MM.1S (cell line): ENCODE measurements around the gene ECE1.

Experiments used
- DNase-seq: peaks from one replicate; pipeline ENCODE4 v3.0.0-alpha.2; 2015
- H2AFZ ChIP-seq: fragments of 300-600 bp; sonication (generic); 2 replicates; pipeline ENCODE4 v1.6.0; 2016; ENCODE audit warnings: antibody characterized with exemption, low read length
- H3F3A ChIP-seq: fragments of 300-600 bp; sonication (generic); 2 replicates; pipeline ENCODE4 v1.6.1; 2016; ENCODE audit warnings: mild to moderate bottlenecking, antibody characterized with exemption, low read length, moderate library complexity, mixed read lengths; ENCODE audit not compliant: insufficient read depth
- H3K27ac ChIP-seq: fragments of 300-600 bp; sonication (generic); 2 replicates; pipeline ENCODE4 v1.5.1; 2016; ENCODE audit warnings: mild to moderate bottlenecking, low read length
- H3K27me3 ChIP-seq: fragments of 300-600 bp; sonication (generic); replicated peaks from 2 replicates; pipeline ENCODE4 v1.6.0; 2016; ENCODE audit warnings: low read length; ENCODE audit not compliant: insufficient read depth
- H3K36me3 ChIP-seq: fragments of 300-600 bp; sonication (generic); replicated peaks from 2 replicates; pipeline ENCODE4 v1.6.1; 2016; ENCODE audit warnings: mild to moderate bottlenecking, low read length, mixed read lengths; ENCODE audit not compliant: insufficient read depth
- H3K4me1 ChIP-seq: fragments of 300-600 bp; sonication (generic); 2 replicates; pipeline ENCODE4 v1.6.1; 2016; ENCODE audit warnings: low read length, mixed read lengths
- H3K4me2 ChIP-seq: fragments of 300-600 bp; sonication (generic); 2 replicates; pipeline ENCODE4 v1.6.0; 2016; ENCODE audit warnings: low read depth, low read length
- H3K4me3 ChIP-seq: fragments of 300-600 bp; sonication (generic); 2 replicates; pipeline ENCODE4 v1.5.1; 2016; ENCODE audit warnings: low read length, mixed read lengths
- H3K79me2 ChIP-seq: fragments of 300-600 bp; sonication (generic); 2 replicates; pipeline ENCODE4 v1.6.1; 2016; ENCODE audit warnings: mixed run types, low read length, mixed read lengths
- H3K9ac ChIP-seq: fragments of 300-600 bp; sonication (generic); 2 replicates; pipeline ENCODE4 v1.6.1; 2016; ENCODE audit warnings: low read length, mixed read lengths
- H3K9me2 ChIP-seq: fragments of 300-600 bp; sonication (generic); replicated peaks from 2 replicates; pipeline ENCODE4 v1.6.1; 2016; ENCODE audit warnings: mild to moderate bottlenecking, low read length, mixed read lengths; ENCODE audit not compliant: insufficient read depth
- H3K9me3 ChIP-seq: fragments of 300-600 bp; sonication (generic); replicated peaks from 2 replicates; pipeline ENCODE4 v1.6.1; 2016; ENCODE audit warnings: mild to moderate bottlenecking, low read length, mixed read lengths; ENCODE audit not compliant: insufficient read depth
- H4K20me1 ChIP-seq: fragments of 300-600 bp; sonication (generic); 2 replicates; pipeline ENCODE4 v1.6.1; 2016; ENCODE audit warnings: mild to moderate bottlenecking, low read length, moderate library complexity, mixed read lengths; ENCODE audit not compliant: insufficient read depth
- EZH2 ChIP-seq: fragments of 300-600 bp; sonication (generic); optimal IDR thresholded peaks from 2 replicates; pipeline ENCODE3; 2017; ENCODE audit warnings: low read depth, mild to moderate bottlenecking, antibody characterized with exemption, low read length, mixed read lengths
- EZH2phosphoT487 ChIP-seq: fragments of 300-600 bp; sonication (generic); IDR thresholded peaks from 2 replicates; pipeline ENCODE4 v1.6.1; 2018; ENCODE audit warnings: antibody characterized with exemption, low read length
- TF ChIP-seq, protein P1 (sequence below): fragments of 300-600 bp; sonication (generic); IDR thresholded peaks from 2 replicates; pipeline ENCODE4 v1.5.1; 2016; ENCODE audit warnings: antibody characterized with exemption, low read length, mixed read lengths

Gene ECE1

DNA sequence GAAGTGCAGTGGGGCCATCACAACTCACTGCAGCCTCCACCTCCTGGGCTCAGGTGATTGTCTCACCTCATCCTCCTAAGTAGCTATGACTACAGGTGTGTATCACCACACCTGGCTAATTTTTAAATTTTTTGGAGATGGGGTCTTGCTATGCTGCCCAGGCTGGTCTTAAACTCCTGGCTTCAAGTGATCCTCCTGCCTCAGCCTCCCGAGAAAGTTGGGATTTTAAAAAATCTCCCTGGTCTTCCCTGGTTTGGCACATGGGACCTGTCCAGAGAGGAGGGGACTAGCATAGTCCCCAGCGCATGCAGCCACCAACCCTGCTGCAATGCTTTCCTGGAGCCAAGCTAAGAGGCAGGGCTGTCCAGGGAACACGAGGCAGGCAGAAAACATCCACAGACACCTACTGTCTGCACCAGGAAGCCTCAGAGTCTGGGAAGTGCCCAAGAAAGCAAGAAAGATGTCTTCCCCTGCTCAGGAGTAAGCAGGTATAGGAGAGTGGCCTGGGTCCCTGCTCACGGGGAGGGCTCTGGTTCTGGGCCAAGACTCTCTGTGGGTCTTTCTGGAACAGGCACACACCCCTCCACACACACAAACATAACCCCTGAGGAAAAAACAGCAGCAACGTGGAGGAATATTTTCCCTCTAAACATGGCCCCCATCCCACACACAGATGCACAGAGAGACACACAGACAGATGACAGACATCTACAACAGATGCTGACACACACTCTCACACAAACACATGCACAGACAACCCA is 30.8 kb downstream of the ECE1 start:
- no peak for DNase-seq
- H3K9ac ChIP-seq, result no peak overlapping the region
- no peaks in the 10 kb centered on the region for H3K27me3 ChIP-seq
- H3K9me3 ChIP-seq, result no peaks in the 10 kb centered on the region
- no peaks in the 10 kb centered on the region for H3K79me2 ChIP-seq
- H2AFZ ChIP-seq, result no peak overlapping the region
- H3K4me3 ChIP-seq, result no peak overlapping the region
- TF ChIP-seq, protein P1, sequence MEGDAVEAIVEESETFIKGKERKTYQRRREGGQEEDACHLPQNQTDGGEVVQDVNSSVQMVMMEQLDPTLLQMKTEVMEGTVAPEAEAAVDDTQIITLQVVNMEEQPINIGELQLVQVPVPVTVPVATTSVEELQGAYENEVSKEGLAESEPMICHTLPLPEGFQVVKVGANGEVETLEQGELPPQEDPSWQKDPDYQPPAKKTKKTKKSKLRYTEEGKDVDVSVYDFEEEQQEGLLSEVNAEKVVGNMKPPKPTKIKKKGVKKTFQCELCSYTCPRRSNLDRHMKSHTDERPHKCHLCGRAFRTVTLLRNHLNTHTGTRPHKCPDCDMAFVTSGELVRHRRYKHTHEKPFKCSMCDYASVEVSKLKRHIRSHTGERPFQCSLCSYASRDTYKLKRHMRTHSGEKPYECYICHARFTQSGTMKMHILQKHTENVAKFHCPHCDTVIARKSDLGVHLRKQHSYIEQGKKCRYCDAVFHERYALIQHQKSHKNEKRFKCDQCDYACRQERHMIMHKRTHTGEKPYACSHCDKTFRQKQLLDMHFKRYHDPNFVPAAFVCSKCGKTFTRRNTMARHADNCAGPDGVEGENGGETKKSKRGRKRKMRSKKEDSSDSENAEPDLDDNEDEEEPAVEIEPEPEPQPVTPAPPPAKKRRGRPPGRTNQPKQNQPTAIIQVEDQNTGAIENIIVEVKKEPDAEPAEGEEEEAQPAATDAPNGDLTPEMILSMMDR, result no peak
- no peak for TF ChIP-seq EZH2
- no peak for TF ChIP-seq EZH2phosphoT487
- H3K4me2 ChIP-seq, result no peak overlapping the region
- no peaks in the 10 kb centered on the region for H3F3A ChIP-seq
- no peaks in the 10 kb centered on the region for H3K36me3 ChIP-seq
- H4K20me1 ChIP-seq, result no peaks in the 10 kb centered on the region
- no peaks in the 10 kb centered on the region for H3K4me1 ChIP-seq
- H3K9me2 ChIP-seq, result no peaks in the 10 kb centered on the region
- H3K27ac ChIP-seq, result no peak overlapping the region

DNA sequence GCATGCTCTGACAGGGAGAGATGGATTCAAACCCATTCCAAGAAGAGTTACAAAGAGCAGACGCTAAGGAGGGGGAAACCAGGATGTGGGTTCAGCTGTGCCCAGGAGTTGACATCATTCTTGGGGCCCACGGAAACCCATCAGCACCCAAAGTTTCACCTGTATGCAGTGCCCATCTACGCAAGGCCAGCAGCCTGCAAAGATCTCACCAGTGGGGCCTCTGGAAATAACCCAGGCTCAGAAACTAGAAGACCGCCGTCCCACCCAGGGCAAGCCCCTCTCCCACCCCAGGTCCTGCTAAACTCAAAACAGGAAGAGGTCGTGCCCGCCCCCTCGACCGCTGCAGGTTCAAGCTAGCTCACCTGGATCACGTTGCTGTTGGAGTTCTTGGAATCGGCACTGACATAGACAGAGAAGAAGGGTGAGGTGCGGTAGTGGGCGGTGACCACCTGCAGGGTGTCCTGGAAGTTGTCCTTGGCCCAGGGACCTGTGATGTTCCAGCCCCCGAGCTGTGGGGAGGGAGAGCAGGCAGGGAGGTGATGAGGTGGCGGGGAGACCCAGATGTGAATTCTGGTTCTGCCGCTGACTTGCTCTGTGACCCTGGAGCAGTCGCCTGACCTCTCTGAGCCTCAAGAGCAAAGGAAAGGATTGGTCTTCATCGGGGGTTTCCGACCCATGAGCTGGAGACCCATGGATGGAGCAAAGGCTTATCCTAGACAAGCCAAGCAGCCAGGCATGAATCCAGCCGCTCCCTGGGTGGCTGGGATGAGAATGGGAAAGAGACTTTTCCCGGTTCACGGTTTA is 31.7 kb downstream of the ECE1 start:
- no peaks in the 10 kb centered on the region for H3F3A ChIP-seq
- H3K36me3 ChIP-seq, result no peaks in the 10 kb centered on the region
- H3K9me3 ChIP-seq, result no peaks in the 10 kb centered on the region
- no peaks in the 10 kb centered on the region for H3K79me2 ChIP-seq
- TF ChIP-seq EZH2phosphoT487, result no peak
- TF ChIP-seq, protein P1, result no peak
- TF ChIP-seq EZH2, result no peak
- H3K4me2 ChIP-seq, result no peak overlapping the region
- no peaks in the 10 kb centered on the region for H3K27me3 ChIP-seq
- H3K4me1 ChIP-seq, result no peaks in the 10 kb centered on the region
- no peak overlapping the region for H3K27ac ChIP-seq
- DNase-seq, result no peak
- H4K20me1 ChIP-seq, result no peaks in the 10 kb centered on the region
- H3K9ac ChIP-seq, result no peak overlapping the region
- H3K9me2 ChIP-seq, result no peaks in the 10 kb centered on the region
- no peak overlapping the region for H2AFZ ChIP-seq
- no peak overlapping the region for H3K4me3 ChIP-seq

DNA sequence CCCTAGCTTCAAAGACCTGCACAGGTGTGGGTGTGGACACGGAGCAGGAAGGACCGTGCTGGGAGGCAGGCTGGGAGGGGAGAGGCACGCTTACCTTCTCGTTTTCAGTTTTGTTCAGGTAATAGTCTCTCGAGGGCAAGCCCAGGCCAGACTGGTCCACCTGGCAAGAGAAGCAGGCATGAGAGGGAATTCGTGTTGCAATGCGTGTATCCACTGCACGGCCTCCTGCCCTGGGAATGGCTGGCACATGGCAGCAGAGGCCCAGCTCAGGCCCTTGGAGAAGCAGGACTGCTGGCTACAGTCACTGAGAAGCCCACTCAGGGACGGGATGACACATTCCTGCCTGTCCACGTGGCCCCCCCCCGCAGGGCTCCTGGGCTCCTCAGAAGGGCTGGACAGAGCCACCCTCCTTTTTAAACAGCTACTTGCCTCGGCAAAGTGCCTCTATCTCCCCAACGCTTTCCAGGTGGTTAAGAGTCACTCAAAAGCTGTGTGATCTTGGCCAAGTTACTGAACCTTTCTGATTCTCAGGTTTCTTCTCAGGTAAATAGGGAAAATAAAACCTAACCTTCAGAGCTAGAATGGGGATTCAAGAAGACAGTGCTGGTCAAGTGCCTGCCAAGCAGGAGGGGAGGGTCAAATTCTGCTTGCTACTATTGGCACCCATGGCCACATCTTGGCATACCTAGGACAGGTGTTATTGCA is 32.7 kb downstream of the ECE1 start:
- no peaks in the 10 kb centered on the region for H3K27me3 ChIP-seq
- no peaks in the 10 kb centered on the region for H3K79me2 ChIP-seq
- H3K27ac ChIP-seq, result no peak overlapping the region
- no peaks in the 10 kb centered on the region for H3K36me3 ChIP-seq
- no peak for DNase-seq
- no peaks in the 10 kb centered on the region for H3F3A ChIP-seq
- H3K9me3 ChIP-seq, result no peaks in the 10 kb centered on the region
- H3K4me3 ChIP-seq, result no peak overlapping the region
- H4K20me1 ChIP-seq, result no peaks in the 10 kb centered on the region
- no peaks in the 10 kb centered on the region for H3K4me1 ChIP-seq
- no peak overlapping the region for H2AFZ ChIP-seq
- no peaks in the 10 kb centered on the region for H3K9me2 ChIP-seq
- H3K9ac ChIP-seq, result no peak overlapping the region
- TF ChIP-seq EZH2phosphoT487, result no peak
- TF ChIP-seq EZH2, result no peak
- TF ChIP-seq, protein P1, result no peak
- no peak overlapping the region for H3K4me2 ChIP-seq
